Heart right ventricle (tissue), 16 donors: ENCODE results near the gene FAM89A. TPM values are rescaled to one million over a fixed set of nuclear protein-coding genes. Genes with fewer than 3 reads are reported as not detected.
A peak's percentile ranks its signal among the peaks of the same experiment; 100 is the strongest.

Experiments
- ATAC-seq, 8 donors: fragments of 200-7000 bp; cut with Tn5 transposase; one replicate each; pipeline ENCODE4 v1.9.1; 2020; ENCODE audit warnings: mild to moderate bottlenecking in 8 of 8, moderate library complexity in 8 of 8, moderate number of reproducible peaks in 1 of 8
- DNase-seq, 2 donors: peaks; one replicate each; pipeline ENCODE4 v3.0.0-alpha.2; 2020
- H3K27ac ChIP-seq, 10 donors: fragments of 200-600 bp; sonication (generic) in 2 of 10; one replicate each; pipeline versions ENCODE4 v1.5.0 to v1.8.0; 2020 to 2022; ENCODE audit warnings: mild to moderate bottlenecking in 3 of 10
- H3K27me3 ChIP-seq, 7 donors: fragments of 200-600 bp; one replicate each; pipeline ENCODE4 v1.8.0; 2021 to 2022; ENCODE audit warnings: mild to moderate bottlenecking in 2 of 7
- H3K36me3 ChIP-seq, 9 donors: fragments of 200-600 bp; sonication (generic) in 1 of 9; one replicate each; pipeline versions ENCODE4 v1.5.0 to v1.8.0; 2020 to 2022; ENCODE audit warnings: mild to moderate bottlenecking in 2 of 9
- H3K4me1 ChIP-seq, 9 donors: fragments of 200-600 bp; sonication (generic) in 1 of 9; one replicate each; pipeline versions ENCODE4 v1.5.0 to v1.8.0; 2020 to 2022; ENCODE audit warnings: mild to moderate bottlenecking in 4 of 9
- H3K4me3 ChIP-seq, 10 donors: fragments of 200-600 bp; sonication (generic) in 2 of 10; one replicate each; pipeline versions ENCODE4 v1.5.0 to v1.8.0; 2020 to 2022; ENCODE audit warnings: mild to moderate bottlenecking in 7 of 10, moderate library complexity in 2 of 10
- H3K9me3 ChIP-seq, 11 donors: fragments of 200-600 bp in 10 of 11; sonication (generic) in 2 of 11; one replicate each; pipeline versions ENCODE4 v1.5.0 to v1.8.0; 2013 to 2022; ENCODE audit warnings: mild to moderate bottlenecking in 2 of 11, control low read depth in 1 of 11, moderate library complexity in 1 of 11
- CTCF ChIP-seq, 9 donors: fragments of 200-600 bp; sonication (generic) in 2 of 9; IDR thresholded peaks; one replicate each; pipeline versions ENCODE4 v1.5.0 to v1.8.0; 2021 to 2022; ENCODE audit warnings: antibody characterized with exemption in 9 of 9, mild to moderate bottlenecking in 5 of 9, moderate library complexity in 1 of 9
- WGBS, 2 donors: extraction: QIAGEN DNeasy Blood & Tissue Kit; methylation state at CpG; one replicate each; pipeline ENCODE4 v1.1.7; 2013; ENCODE audit warnings: inconsistent platforms in 1 of 2; 5-methylcytosine and 5-hydroxymethylcytosine counted together
- intact Hi-C, 10 donors: fragments of 100-400 bp; cut with DNase I; formaldehyde crosslinking; loops; one replicate each; pipeline versions ENCODE4 v1.11.1 to v1.14.2; 2022
- polyA plus RNA-seq, 2 donors: library from polyadenylated mRNA; stranded (reverse); fragments of 200-250 nt; gene quantifications; one replicate each; pipeline ENCODE4 v1.2.3, GENCODE V29; 2013
- total RNA-seq, 10 donors: library from RNA; stranded (reverse); fragmentation: NEBNext Ultra II Directional in 3 of 10; extraction: Animal tissue kit (Norgen Biotek cat#: 25700) in 3 of 10; gene quantifications; one replicate each; pipeline versions ENCODE4 v1.2.1 to v1.2.4, GENCODE V29; 2021 to 2023
- donor health status: Arrhythmogenic right ventricular cardiomyopathy.
- donor health status: ischemic (EF 13 %, LVEDD 7.1; RV severe dilation, severe dysfunction).
- donor health status: healthy with polysubstance abuse.
- donor health status: DM: no; HTN: yes; CAD: no.
- donor health status: DM: no; HTN: no; CAD: no.
- donor health status: ischemic (EF 25% LVEDD 6.9; RV normal size, moderate dysfunction).
- donor health status: ischemic (EF 25% LVEDD 5.7; RV mildly dilated, moderate dysfunction).
- donor health status: healthy.
- donor health status: DM: yes; HTN: yes; CAD: no.
- donor health status: Ischemic cardiomyopathy.
- donor health status: ischemic (EF 35%, LVEDD 5.7; RV mildly dilated, moderate dysfunction).
- donor health status: nonischemic (EF 11% LVEDD 7.7; RV severe dilation, severe dysfunction).
- donor health status: DM: yes; HTN: yes; CAD: no.
- donor health status: PGD.
- donor health status: ischemic (EF 29% LVEDD 5.4; RV normal size, mild dysfunction).
- donor health status: nonischemic (EF 23%, LVEDD 6.1; RV moderate dilation, normal function).

The FAM89A gene
- total and polyA plus RNA-seq, 12 donors = 4.1 to 14.3 (median 5.3) TPM

GRCh38 chr1:231021540-231022031, 18.5 kb downstream of the FAM89A start:
- H3K36me3 ChIP-seq = peaks cover 0 to 28% (median 4%) of the 10 kb centered on the region in 9 donors
- H3K4me3 ChIP-seq = no peak overlapping the region
- H3K27me3 ChIP-seq = no peaks in the 10 kb centered on the region
- peak overlapping the region in 5 of 10 donors; percentile 37 to 60 (median 53) for H3K27ac ChIP-seq
- no peak for TF ChIP-seq CTCF (IDR thresholded peaks at IDR 0.05)
- H3K9me3 ChIP-seq = no peaks in the 10 kb centered on the region
- intact Hi-C loops = no loop called here
- 71 to 75% methylated on average over 12 of the region's 12 CpGs for WGBS, 2 donors
- peaks cover 2 to 26% (median 8%) of the 10 kb centered on the region in 9 donors for H3K4me1 ChIP-seq
- ATAC-seq (peak in 7 of 8 donors; percentile 38 to 79 (median 69)), DNase-seq (no peak)

DNA sequence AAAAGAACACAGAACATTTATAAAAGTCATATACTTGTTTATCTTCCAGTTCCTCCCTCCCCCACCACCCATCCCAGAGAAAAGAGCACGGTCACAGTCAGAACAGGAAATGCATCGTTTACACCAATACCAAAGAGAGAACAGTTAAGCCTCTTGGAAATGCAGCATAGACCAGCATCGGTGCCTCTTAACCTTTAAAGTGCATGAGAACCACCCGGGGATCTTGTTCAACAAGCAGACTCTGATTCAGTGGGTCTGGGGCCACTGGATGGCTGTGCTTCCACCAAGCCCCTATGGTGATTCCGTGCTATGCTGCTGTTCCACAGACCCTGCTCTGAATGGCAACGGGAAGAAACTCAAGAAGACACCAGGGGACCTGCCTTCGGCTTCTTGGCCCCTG, 19.2 kb downstream of the FAM89A start:
- Histone ChIP-seq H3K4me3 (peak overlapping the region in 1 of 10 donors; percentile 8), H3K4me1 (peaks cover 2 to 26% (median 8%) of the 10 kb centered on the region in 9 donors), H3K9me3 (no peaks in the 10 kb centered on the region), H3K36me3 (peaks cover 0 to 28% (median 4%) of the 10 kb centered on the region in 9 donors), H3K27ac (peak overlapping the region in 8 of 10 donors; percentile 30 to 64 (median 52)), H3K27me3 (no peaks in the 10 kb centered on the region)
- DNase-seq = no peak
- ATAC-seq = peak in 2 of 8 donors; percentile 12 to 24
- TF ChIP-seq CTCF (IDR thresholded peaks at IDR 0.05) = no peak
- 47 to 52% methylated on average over 7 of the region's 7 CpGs for WGBS, 2 donors
- intact Hi-C loops = no loop called here

DNA sequence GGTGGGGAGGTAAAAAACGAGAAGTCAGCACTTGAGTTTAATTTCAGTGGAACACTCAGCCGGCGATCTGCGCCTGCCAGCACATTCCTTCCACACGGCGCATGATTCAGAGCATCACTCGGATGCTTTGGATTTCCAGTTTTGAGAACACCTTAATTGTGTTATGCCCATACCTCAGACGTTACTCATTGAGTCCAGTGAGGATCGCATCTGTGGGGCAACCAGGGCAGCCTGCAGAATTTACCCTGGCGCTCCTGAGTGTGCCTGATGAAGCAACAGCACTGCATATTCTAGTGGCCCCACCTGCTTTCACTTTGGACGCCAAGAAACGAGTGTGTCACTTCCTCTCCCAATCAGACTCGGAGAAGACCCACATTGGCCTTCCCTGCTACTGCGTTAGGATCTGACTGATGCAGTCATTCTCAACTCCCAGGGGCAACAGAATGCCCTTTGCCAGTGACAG, 19.9 kb downstream of the FAM89A start:
- peak overlapping the region in 6 of 10 donors; percentile 15 to 60 (median 40) for H3K27ac ChIP-seq
- intact Hi-C loops = no loop called here
- WGBS, 2 donors = 69 to 73% methylated on average over 14 of the region's 14 CpGs

GRCh38 chr1:231019711-231020110, 20.3 kb downstream of the FAM89A start:
- no peak for TF ChIP-seq CTCF (IDR thresholded peaks at IDR 0.05)
- peaks cover 0 to 30% (median 4%) of the 10 kb centered on the region in 9 donors for H3K36me3 ChIP-seq
- WGBS, 2 donors = 92% methylated on average over 14 of the region's 14 CpGs
- no peak for ATAC-seq
- peaks cover 2 to 26% (median 8%) of the 10 kb centered on the region in 9 donors for H3K4me1 ChIP-seq
- H3K9me3 ChIP-seq = no peaks in the 10 kb centered on the region
- H3K4me3 ChIP-seq = no peak overlapping the region
- H3K27ac ChIP-seq = peak overlapping the region in 1 of 10 donors; percentile 51
- intact Hi-C loops = loop anchor here in 2 of 10 donors (10.0 kb wide), 2 partner anchors 175 to 185 kb away; no protein-coding TSS in a partner anchor
- no peaks in the 10 kb centered on the region for H3K27me3 ChIP-seq
- DNase-seq = no peak

More for the DNA sequence above, 19.9 kb downstream of the FAM89A start:
- ATAC-seq (peak in 7 of 8 donors; percentile 43 to 82 (median 60)), DNase-seq (peak in 1 of 2 donors; percentile 21)
- no peak for TF ChIP-seq CTCF (IDR thresholded peaks at IDR 0.05)
- H3K9me3 ChIP-seq = no peaks in the 10 kb centered on the region
- peaks cover 0 to 29% (median 4%) of the 10 kb centered on the region in 9 donors for H3K36me3 ChIP-seq
- H3K4me1 ChIP-seq = peaks cover 2 to 26% (median 8%) of the 10 kb centered on the region in 9 donors
- no peaks in the 10 kb centered on the region for H3K27me3 ChIP-seq
- no peak overlapping the region for H3K4me3 ChIP-seq
